Hepatocyte (in vitro differentiated cells): ENCODE measurements around the gene CDH5.

Source experiments
- CTCF ChIP-seq: fragments of 200-600 bp; sonication (generic); IDR thresholded peaks from 2 replicates; pipeline ENCODE4 v1.5.1; 2016; ENCODE audit warnings: antibody characterized with exemption, mild to moderate bottlenecking; ENCODE audit not compliant: poor library complexity
- EZH2phosphoT487 ChIP-seq: fragments of 200-600 bp; sonication (generic); IDR thresholded peaks from one replicate; pipeline ENCODE4 v1.6.1; 2018; ENCODE audit warnings: antibody characterized with exemption, mild to moderate bottlenecking, low read depth, moderate library complexity; ENCODE audit not compliant: unreplicated experiment, severe bottlenecking

- TF ChIP-seq CTCF (no peak), EZH2phosphoT487 (no peak)
Measured at GRCh38 chr16:66416136-66416535, 49.6 kb downstream of the CDH5 start.
